Gastroesophageal sphincter (tissue), 3 donors: Measurements from ENCODE around the gene MOB3C.

Experiments used
- POLR2AphosphoS5 ChIP-seq: sonication (generic); formaldehyde crosslinking; IDR thresholded peaks from one replicate; pipeline ENCODE4 v1.6.1; 2017; ENCODE audit warnings: antibody characterized with exemption
- TF ChIP-seq, protein P1 (sequence below), 4 experiments: fragments of 200-600 bp in 2 of 4; fragments of 450-650 bp in 2 of 4; sonication (generic) in 1 of 4; IDR thresholded peaks; one replicate each; pipeline ENCODE4 v1.5.1; 2017 to 2019; ENCODE audit warnings: antibody characterized with exemption in 4 of 4, mild to moderate bottlenecking in 2 of 4, moderate library complexity in 2 of 4

DNA sequence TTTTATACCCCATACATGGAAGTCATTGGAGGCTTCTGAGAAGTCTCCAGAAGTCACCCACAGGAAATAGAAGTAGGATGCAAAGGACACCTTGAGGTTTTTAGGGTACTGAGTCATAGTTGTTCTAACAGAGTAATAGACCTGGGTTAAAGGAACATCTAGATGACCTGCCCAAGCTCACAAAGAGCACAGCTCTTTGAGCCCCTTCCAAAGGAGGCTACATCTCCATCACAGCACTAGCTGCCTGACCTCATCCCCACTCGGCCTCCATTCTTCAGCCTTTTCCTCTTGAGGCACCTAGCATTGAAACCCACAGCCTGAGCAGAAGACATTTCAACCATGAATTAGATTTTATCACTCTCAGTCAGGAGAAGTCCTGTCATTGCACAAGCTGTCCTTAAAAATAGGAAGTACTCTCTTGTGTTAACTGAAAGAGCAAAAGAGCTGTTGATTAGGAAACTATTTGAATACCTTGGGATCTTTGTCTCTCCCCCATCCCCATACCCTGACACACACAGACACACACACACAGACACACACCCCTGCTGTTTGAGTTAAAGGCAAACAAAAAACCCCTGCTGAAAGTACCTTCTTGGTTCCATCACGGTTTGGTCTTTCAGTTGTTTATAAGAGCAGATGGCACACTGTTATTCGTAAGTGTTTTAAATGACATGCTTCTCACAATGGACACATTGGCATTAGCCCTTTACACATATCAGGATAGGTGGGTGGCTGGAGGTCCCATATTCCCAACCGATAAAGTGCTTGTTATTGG, 34.7 kb downstream of the MOB3C start:
- TF ChIP-seq, protein P1, sequence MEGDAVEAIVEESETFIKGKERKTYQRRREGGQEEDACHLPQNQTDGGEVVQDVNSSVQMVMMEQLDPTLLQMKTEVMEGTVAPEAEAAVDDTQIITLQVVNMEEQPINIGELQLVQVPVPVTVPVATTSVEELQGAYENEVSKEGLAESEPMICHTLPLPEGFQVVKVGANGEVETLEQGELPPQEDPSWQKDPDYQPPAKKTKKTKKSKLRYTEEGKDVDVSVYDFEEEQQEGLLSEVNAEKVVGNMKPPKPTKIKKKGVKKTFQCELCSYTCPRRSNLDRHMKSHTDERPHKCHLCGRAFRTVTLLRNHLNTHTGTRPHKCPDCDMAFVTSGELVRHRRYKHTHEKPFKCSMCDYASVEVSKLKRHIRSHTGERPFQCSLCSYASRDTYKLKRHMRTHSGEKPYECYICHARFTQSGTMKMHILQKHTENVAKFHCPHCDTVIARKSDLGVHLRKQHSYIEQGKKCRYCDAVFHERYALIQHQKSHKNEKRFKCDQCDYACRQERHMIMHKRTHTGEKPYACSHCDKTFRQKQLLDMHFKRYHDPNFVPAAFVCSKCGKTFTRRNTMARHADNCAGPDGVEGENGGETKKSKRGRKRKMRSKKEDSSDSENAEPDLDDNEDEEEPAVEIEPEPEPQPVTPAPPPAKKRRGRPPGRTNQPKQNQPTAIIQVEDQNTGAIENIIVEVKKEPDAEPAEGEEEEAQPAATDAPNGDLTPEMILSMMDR (IDR thresholded peaks at IDR 0.05), result no peak
- TF ChIP-seq POLR2AphosphoS5, result no peak
